H9 (cell line): Measurements from ENCODE around the gene ACOT7. TPM values are rescaled to one million over a fixed set of nuclear protein-coding genes. Genes with fewer than 3 reads are reported as not detected.

Experiments used
- DNase-seq: peaks from one replicate; pipeline ENCODE4 v3.0.0-alpha.2; 2017
- H2AFZ ChIP-seq: one replicate; pipeline ENCODE4 v1.6.1; 2013; ENCODE audit warnings: mild to moderate bottlenecking, low read length, control low read depth, moderate library complexity
- H2AK5ac ChIP-seq: 2 replicates; pipeline ENCODE4 v1.6.1; 2013; ENCODE audit warnings: low read length, control low read depth, mixed read lengths; ENCODE audit not compliant: insufficient read length
- H2BK120ac ChIP-seq: one replicate; pipeline ENCODE4 v1.6.1; 2013; ENCODE audit warnings: low read depth, mild to moderate bottlenecking, low read length, control low read depth, inconsistent platforms; ENCODE audit not compliant: poor library complexity, severe bottlenecking
- H2BK12ac ChIP-seq: 2 replicates; pipeline ENCODE4 v1.6.1; 2013; ENCODE audit warnings: low read length, control low read depth, mixed read lengths, low read depth; ENCODE audit not compliant: insufficient read length
- H2BK15ac ChIP-seq: 2 replicates; pipeline ENCODE4 v1.6.1; 2013; ENCODE audit warnings: low read depth, low read length, control low read depth
- H2BK20ac ChIP-seq: one replicate; pipeline ENCODE4 v1.6.1; 2013; ENCODE audit warnings: low read depth, mild to moderate bottlenecking, low read length, control low read depth, inconsistent platforms; ENCODE audit not compliant: poor library complexity, severe bottlenecking
- H2BK5ac ChIP-seq: 2 replicates; pipeline ENCODE4 v1.6.1; 2013; ENCODE audit warnings: low read length, control low read depth, mixed read lengths; ENCODE audit not compliant: insufficient read length
- H3K14ac ChIP-seq: 2 replicates; pipeline ENCODE4 v1.6.1; 2013; ENCODE audit warnings: low read length, control low read depth; ENCODE audit not compliant: insufficient read depth
- H3K18ac ChIP-seq: 2 replicates; pipeline ENCODE4 v1.6.1; 2013; ENCODE audit warnings: low read depth, mild to moderate bottlenecking, mixed read lengths, low read length, control low read depth; ENCODE audit not compliant: insufficient read length
- H3K23ac ChIP-seq: 2 replicates; pipeline ENCODE4 v1.6.1; 2013; ENCODE audit warnings: low read length, control low read depth, mixed read lengths, low read depth; ENCODE audit not compliant: insufficient read length
- H3K23me2 ChIP-seq: 2 replicates; pipeline ENCODE4 v1.6.1; 2013; ENCODE audit warnings: low read depth, mild to moderate bottlenecking, mixed read lengths, low read length, control low read depth; ENCODE audit not compliant: insufficient read length, poor library complexity, severe bottlenecking
- H3K27ac ChIP-seq: 2 replicates; pipeline ENCODE4 v1.5.1; 2013; ENCODE audit warnings: low read length, control low read depth, mixed read lengths, low read depth; ENCODE audit not compliant: insufficient read length
- H3K27me3 ChIP-seq: 2 replicates; pipeline ENCODE4 v1.6.1; 2013; ENCODE audit warnings: low read length, control low read depth, inconsistent platforms; ENCODE audit not compliant: insufficient read depth
- H3K4ac ChIP-seq: 2 replicates; pipeline ENCODE4 v1.6.1; 2013; ENCODE audit warnings: low read depth, mild to moderate bottlenecking, control low read depth, inconsistent platforms, low read length, moderate library complexity
- H3K4me1 ChIP-seq: 2 replicates; pipeline ENCODE4 v1.6.1; 2013; ENCODE audit warnings: low read length, control low read depth, inconsistent platforms; ENCODE audit not compliant: insufficient read depth
- H3K4me2 ChIP-seq: 2 replicates; pipeline ENCODE4 v1.6.1; 2013; ENCODE audit warnings: low read length, control low read depth, mixed read lengths; ENCODE audit not compliant: insufficient read length, insufficient read depth
- H3K56ac ChIP-seq: 2 replicates; pipeline ENCODE4 v1.6.1; 2013; ENCODE audit warnings: low read depth, mild to moderate bottlenecking, mixed read lengths, low read length, control low read depth; ENCODE audit not compliant: insufficient read length
- H3K79me1 ChIP-seq: 2 replicates; pipeline ENCODE4 v1.6.1; 2013; ENCODE audit warnings: low read depth, mild to moderate bottlenecking, moderate library complexity, low read length, control low read depth, inconsistent platforms; ENCODE audit not compliant: insufficient read depth, poor library complexity, severe bottlenecking
- H3K79me2 ChIP-seq: 2 replicates; pipeline ENCODE4 v1.6.1; 2013; ENCODE audit warnings: low read length, control low read depth, inconsistent platforms; ENCODE audit not compliant: insufficient read depth
- H3K9ac ChIP-seq: 2 replicates; pipeline ENCODE4 v1.6.1; 2013; ENCODE audit warnings: low read length, control low read depth, mixed read lengths; ENCODE audit not compliant: insufficient read length; ENCODE audit errors: extremely low read depth
- H3K9me3 ChIP-seq: one replicate; pipeline ENCODE4 v1.6.1; 2013; ENCODE audit warnings: low read depth, low read length, inconsistent platforms; ENCODE audit not compliant: control insufficient read depth
- H3T11ph ChIP-seq: one replicate; pipeline ENCODE4 v1.6.1; 2013; ENCODE audit warnings: mild to moderate bottlenecking, low read length, control low read depth, inconsistent platforms
- H4K20me1 ChIP-seq: one replicate; pipeline ENCODE4 v1.6.1; 2013; ENCODE audit not compliant: control insufficient read depth, insufficient read length, insufficient read depth
- H4K5ac ChIP-seq: 2 replicates; pipeline ENCODE4 v1.6.1; 2013; ENCODE audit warnings: low read depth, mild to moderate bottlenecking, mixed read lengths, low read length, control low read depth; ENCODE audit not compliant: insufficient read length
- H4K8ac ChIP-seq: replicated peaks from 2 replicates; pipeline ENCODE4 v1.6.1; 2013; ENCODE audit warnings: low read length, control low read depth, mixed read lengths, low read depth; ENCODE audit not compliant: insufficient read length
- H4K91ac ChIP-seq: 2 replicates; pipeline ENCODE4 v1.6.1; 2013; ENCODE audit warnings: low read depth, mild to moderate bottlenecking, moderate library complexity, mixed read lengths, low read length, control low read depth; ENCODE audit not compliant: insufficient read length
- H3K27ac Mint-ChIP-seq, 3 experiments: 2 replicates in 2 of 3; 3 replicates in 1 of 3; pipeline ENCODE4 v1.8.0; 2020 to 2021; ENCODE audit warnings: mixed read lengths in 3 of 3, mild to moderate bottlenecking in 1 of 3, moderate library complexity in 1 of 3
- H3K27me3 Mint-ChIP-seq: 2 replicates; pipeline ENCODE4 v1.8.0; 2021; ENCODE audit warnings: low read depth, mild to moderate bottlenecking, moderate library complexity, mixed read lengths
- H3K36me3 Mint-ChIP-seq, 3 experiments: 2 replicates in 2 of 3; 3 replicates in 1 of 3; pipeline ENCODE4 v1.8.0; 2020 to 2021; ENCODE audit warnings: low read depth in 3 of 3, mixed read lengths in 3 of 3; ENCODE audit not compliant: insufficient read depth in 1 of 3
- H3K4me1 Mint-ChIP-seq, 2 experiments: 2 replicates each; pipeline ENCODE4 v1.8.0; 2020; ENCODE audit warnings: mixed read lengths in 2 of 2
- H3K4me3 Mint-ChIP-seq, 2 experiments: 2 replicates in 1 of 2; 3 replicates in 1 of 2; pipeline ENCODE4 v1.8.0; 2020 to 2021; ENCODE audit warnings: mild to moderate bottlenecking in 2 of 2, mixed read lengths in 2 of 2, moderate library complexity in 1 of 2
- H3K9me3 Mint-ChIP-seq, 2 experiments: 2 replicates in 1 of 2; 3 replicates in 1 of 2; pipeline ENCODE4 v1.8.0; 2020; ENCODE audit warnings: mild to moderate bottlenecking in 2 of 2, mixed read lengths in 2 of 2, moderate library complexity in 1 of 2
- CTCF ChIP-seq: fragments of 200-600 bp; sonication (generic); conservative IDR thresholded peaks from 3 replicates; pipeline ENCODE4 v1.8.0; 2021; ENCODE audit warnings: antibody characterized with exemption, mild to moderate bottlenecking
- WGBS: extraction: QIAGEN DNeasy Blood & Tissue Kit; methylation state at CpG from one replicate; pipeline ENCODE4 v1.1.7; 2013; ENCODE audit warnings: missing lambda C conversion rate, low lambda C conversion rate, mixed read lengths; ENCODE audit not compliant: insufficient read length; ENCODE audit errors: extremely low coverage; 5-methylcytosine and 5-hydroxymethylcytosine counted together
- total RNA-seq: library from RNA; stranded (reverse); gene quantifications from 2 replicates; pipeline ENCODE4 v1.2.1, GENCODE V29; 2021

ACOT7 gene
- total RNA-seq, 1 experiment from 2014 or later = 87.4 TPM

- H3K4me1 Mint-ChIP-seq = peaks cover 30 to 33% of the 10 kb centered on the region in 2 experiments
- Histone ChIP-seq H3K23ac (no peak overlapping the region), H3K9ac (no peak overlapping the region), H3K79me1 (peaks cover 2% of the 10 kb centered on the region), H3K56ac (no peak overlapping the region), H2BK5ac (no peak overlapping the region), H3T11ph (no peak overlapping the region), H4K8ac (no peak overlapping the region), H2BK12ac (peak overlapping the region; percentile 15), H2BK20ac (no peak overlapping the region), H2AFZ (no peak overlapping the region), H3K23me2 (no peaks in the 10 kb centered on the region), H3K79me2 (peaks cover 29% of the 10 kb centered on the region; the same call in 1 of the 2 replicates), H4K5ac (no peak overlapping the region), H3K27ac (peak overlapping the region; percentile 22), H3K4me1 (peaks cover 4% of the 10 kb centered on the region; the same call in 1 of the 2 replicates), H2BK15ac (no peak overlapping the region), H3K4me2 (peak overlapping the region; percentile 25), H2BK120ac (no peak overlapping the region), H4K91ac (no peak overlapping the region), H3K18ac (peak overlapping the region; percentile 80), H2AK5ac (no peak overlapping the region), H3K27me3 (no peaks in the 10 kb centered on the region), H3K14ac (peak overlapping the region; percentile 83), H3K9me3 (no peaks in the 10 kb centered on the region), H3K4ac (no peak overlapping the region; the same call in 1 of the 2 replicates), H4K20me1 (no peaks in the 10 kb centered on the region)
- peak; percentile 93 for DNase-seq
- peak overlapping the region; percentile 28 to 60; a peak in 4 of 5 replicates for H3K4me3 Mint-ChIP-seq
- TF ChIP-seq CTCF = no peak
- H3K9me3 Mint-ChIP-seq = peaks cover 5% of the 10 kb centered on the region in 2 experiments; a peak in 2 of 5 replicates
- peak overlapping the region; percentile 91 to 93 (median 91); a peak in 6 of 7 replicates for H3K27ac Mint-ChIP-seq
- H3K27me3 Mint-ChIP-seq = no peaks in the 10 kb centered on the region
- WGBS = no CpG with 5 or more reads among the region's 22 CpGs
- peaks cover 7 to 16% (median 15%) of the 10 kb centered on the region in 3 experiments for H3K36me3 Mint-ChIP-seq
Measured at GRCh38 chr1:6385488-6386191, 7.9 kb downstream of the ACOT7 start.
